Neuronal stem cell (in vitro differentiated cells): ENCODE measurements around the gene NOG.

Source experiments
- DNase-seq: peaks from one replicate; pipeline ENCODE4 v3.0.0-alpha.2; 2013; ENCODE audit warnings: low spot score
- H2AFZ ChIP-seq: one replicate; pipeline ENCODE4 v1.6.1; 2013; ENCODE audit warnings: mild to moderate bottlenecking, low read length, inconsistent platforms
- H2AK5ac ChIP-seq: 2 replicates; pipeline ENCODE4 v1.6.1; 2013; ENCODE audit warnings: low read depth, mild to moderate bottlenecking, inconsistent platforms, low read length, moderate library complexity, mixed read lengths
- H2BK120ac ChIP-seq: 2 replicates; pipeline ENCODE4 v1.6.1; 2013; ENCODE audit warnings: low read depth, mild to moderate bottlenecking, inconsistent platforms, low read length, moderate library complexity, mixed read lengths
- H2BK12ac ChIP-seq: one replicate; pipeline ENCODE4 v1.6.1; 2013; ENCODE audit warnings: low read length, inconsistent platforms
- H2BK15ac ChIP-seq: 2 replicates; pipeline ENCODE4 v1.6.1; 2013; ENCODE audit warnings: mild to moderate bottlenecking, low read length, inconsistent platforms, mixed read lengths
- H2BK5ac ChIP-seq: one replicate; pipeline ENCODE4 v1.6.1; 2013; ENCODE audit warnings: inconsistent platforms, mild to moderate bottlenecking, low read length, moderate library complexity
- H3K14ac ChIP-seq: one replicate; pipeline ENCODE4 v1.6.1; 2013; ENCODE audit warnings: low read length, inconsistent platforms
- H3K18ac ChIP-seq: 2 replicates; pipeline ENCODE4 v1.6.1; 2013; ENCODE audit warnings: low read length, inconsistent platforms
- H3K23ac ChIP-seq: 2 replicates; pipeline ENCODE4 v1.6.1; 2013; ENCODE audit warnings: low read depth, mild to moderate bottlenecking, mixed read lengths, low read length, inconsistent platforms; ENCODE audit not compliant: poor library complexity
- H3K27ac ChIP-seq: replicated peaks from 3 replicates; pipeline ENCODE4 v1.5.1; 2013; ENCODE audit warnings: low read length, inconsistent platforms
- H3K27me3 ChIP-seq, 3 experiments: 2 replicates each; pipeline ENCODE4 v1.6.1; 2013; ENCODE audit warnings: low read length in 3 of 3, mild to moderate bottlenecking in 2 of 3, inconsistent platforms in 1 of 3, low read depth in 1 of 3, mixed read lengths in 1 of 3, moderate library complexity in 1 of 3; ENCODE audit not compliant: control insufficient read depth in 3 of 3, insufficient read depth in 3 of 3
- H3K36me3 ChIP-seq, 2 donors: replicated peaks in 1 of 2; 2 replicates each; pipeline ENCODE4 v1.6.1; 2013; ENCODE audit warnings: low read length in 2 of 2; ENCODE audit not compliant: control insufficient read depth in 2 of 2, insufficient read depth in 2 of 2
- H3K4ac ChIP-seq: 2 replicates; pipeline ENCODE4 v1.6.1; 2013; ENCODE audit warnings: inconsistent platforms, mild to moderate bottlenecking, low read length, moderate library complexity
- H3K4me1 ChIP-seq, 2 donors: 1 replicate in 1 of 2; 2 replicates in 1 of 2; pipeline ENCODE4 v1.6.1; 2013; ENCODE audit warnings: low read length in 2 of 2, low read depth in 1 of 2; ENCODE audit not compliant: control insufficient read depth in 2 of 2, insufficient read depth in 1 of 2
- H3K4me2 ChIP-seq: one replicate; pipeline ENCODE4 v1.6.1; 2013; ENCODE audit warnings: mild to moderate bottlenecking, low read length, inconsistent platforms; ENCODE audit not compliant: insufficient read depth, poor library complexity, severe bottlenecking
- H3K4me3 ChIP-seq, 2 donors: 2 replicates each; pipeline ENCODE4 v1.5.1; 2013; ENCODE audit warnings: low read length in 2 of 2, mild to moderate bottlenecking in 2 of 2, inconsistent platforms in 1 of 2, moderate library complexity in 1 of 2
- H3K79me1 ChIP-seq: one replicate; pipeline ENCODE4 v1.6.1; 2013; ENCODE audit warnings: low read depth, mild to moderate bottlenecking, inconsistent platforms, low read length, moderate library complexity
- H3K9ac ChIP-seq: one replicate; pipeline ENCODE4 v1.6.1; 2013; ENCODE audit warnings: mild to moderate bottlenecking, low read depth, low read length, inconsistent platforms; ENCODE audit not compliant: poor library complexity
- H3K9me3 ChIP-seq, 2 donors: replicated peaks in 1 of 2; 2 replicates each; pipeline versions ENCODE3 to v1.6.1; 2013; ENCODE audit warnings: low read length in 2 of 2, mild to moderate bottlenecking in 2 of 2, inconsistent platforms in 1 of 2, low read depth in 1 of 2, mixed read lengths in 1 of 2, moderate library complexity in 1 of 2; ENCODE audit not compliant: control insufficient read depth in 2 of 2, insufficient read depth in 1 of 2
- H4K8ac ChIP-seq: one replicate; pipeline ENCODE4 v1.6.1; 2013; ENCODE audit warnings: low read depth, mild to moderate bottlenecking, inconsistent platforms, low read length, moderate library complexity
- H4K91ac ChIP-seq: one replicate; pipeline ENCODE4 v1.6.1; 2013; ENCODE audit warnings: low read length, low read depth, mild to moderate bottlenecking, inconsistent platforms; ENCODE audit not compliant: poor library complexity
- WGBS, 2 donors: extraction: QIAGEN DNeasy Blood & Tissue Kit; methylation state at CpG; one replicate each; pipeline ENCODE4 v1.1.7; 2013; ENCODE audit warnings: missing lambda C conversion rate in 2 of 2, mixed read lengths in 1 of 2; ENCODE audit not compliant: insufficient read length in 2 of 2, insufficient replicate concordance in 1 of 2; ENCODE audit errors: extremely low coverage in 2 of 2; 5-methylcytosine and 5-hydroxymethylcytosine counted together

The NOG gene

GRCh38 chr17:56594320-56595107 lies 1.0 kb downstream of the NOG start:
- H4K8ac ChIP-seq = no peak overlapping the region
- H3K27ac ChIP-seq = peak overlapping the region; percentile 87
- no peak overlapping the region for H4K91ac ChIP-seq
- H2BK5ac ChIP-seq = peak overlapping the region; percentile 85
- H2BK15ac ChIP-seq = peak overlapping the region; percentile 51
- peak; percentile 48 for DNase-seq
- WGBS, 2 donors = no CpG with 5 or more reads among the region's 61 CpGs
- peak overlapping the region; percentile 32 to 87 for H3K4me3 ChIP-seq
- peak overlapping the region; percentile 95 for H2BK12ac ChIP-seq
- H3K4ac ChIP-seq = no peak overlapping the region
- peak overlapping the region; percentile 89 for H2BK120ac ChIP-seq
- peak overlapping the region; percentile 94 for H3K18ac ChIP-seq
- H3K79me1 ChIP-seq = peaks cover 3% of the 10 kb centered on the region
- H3K9me3 ChIP-seq = no peaks in the 10 kb centered on the region
- H2AK5ac ChIP-seq = peak overlapping the region; percentile 37
- peaks cover 9 to 11% of the 10 kb centered on the region in 2 donors for H3K4me1 ChIP-seq
- no peaks in the 10 kb centered on the region for H3K36me3 ChIP-seq
- peak overlapping the region; percentile 88 for H3K9ac ChIP-seq
- peak overlapping the region; percentile 86 for H3K14ac ChIP-seq
- peak overlapping the region; percentile 97 for H2AFZ ChIP-seq
- H3K27me3 ChIP-seq = peaks cover 0 to 79% (median 3%) of the 10 kb centered on the region in 3 experiments
- peak overlapping the region; percentile 87 for H3K4me2 ChIP-seq
- peak overlapping the region; percentile 77 for H3K23ac ChIP-seq

DNA sequence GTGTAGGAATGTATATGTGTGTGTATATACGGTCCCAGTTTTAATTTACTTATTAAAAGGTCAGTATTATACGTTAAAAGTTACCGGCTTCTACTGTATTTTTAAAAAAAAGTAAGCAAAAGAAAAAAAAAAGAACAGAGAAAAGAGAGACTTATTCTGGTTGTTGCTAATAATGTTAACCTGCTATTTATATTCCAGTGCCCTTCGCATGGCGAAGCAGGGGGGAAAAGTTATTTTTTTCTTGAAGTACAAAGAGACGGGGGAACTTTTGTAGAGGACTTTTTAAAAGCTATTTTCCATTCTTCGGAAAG lies 1.6 kb downstream of the NOG start:
- Histone ChIP-seq H3K14ac (no peak overlapping the region), H3K4me1 (peaks cover 9 to 11% of the 10 kb centered on the region in 2 donors), H3K18ac (no peak overlapping the region), H3K27me3 (peaks cover 0 to 82% (median 3%) of the 10 kb centered on the region in 3 experiments), H4K8ac (no peak overlapping the region), H3K23ac (no peak overlapping the region), H4K91ac (no peak overlapping the region), H3K79me1 (peaks cover 3% of the 10 kb centered on the region), H3K4me2 (no peak overlapping the region), H2BK12ac (no peak overlapping the region), H3K4me3 (no peak overlapping the region), H3K9me3 (no peaks in the 10 kb centered on the region), H3K27ac (no peak overlapping the region), H2BK120ac (no peak overlapping the region), H3K9ac (no peak overlapping the region), H2BK5ac (no peak overlapping the region), H3K36me3 (no peaks in the 10 kb centered on the region), H2AK5ac (no peak overlapping the region), H2BK15ac (no peak overlapping the region), H3K4ac (no peak overlapping the region), H2AFZ (no peak overlapping the region)
- DNase-seq = no peak
- WGBS, 2 donors = no CpG with 5 or more reads among the region's 7 CpGs

- WGBS, 2 donors = no CpG with 5 or more reads among the region's 43 CpGs
- Histone ChIP-seq H2BK5ac (peak overlapping the region; percentile 44), H3K4me1 (peaks cover 9 to 11% of the 10 kb centered on the region in 2 donors), H3K79me1 (peaks cover 3% of the 10 kb centered on the region), H3K14ac (no peak overlapping the region), H3K4me3 (peak overlapping the region in 1 of 2 donors; percentile 80), H2AFZ (no peak overlapping the region), H3K27ac (peak overlapping the region; percentile 26), H3K4me2 (peak overlapping the region; percentile 91), H2BK15ac (no peak overlapping the region), H3K4ac (no peak overlapping the region), H3K9ac (peak overlapping the region; percentile 63), H4K8ac (no peak overlapping the region), H3K18ac (peak overlapping the region; percentile 85), H3K36me3 (no peaks in the 10 kb centered on the region), H2AK5ac (no peak overlapping the region), H2BK12ac (no peak overlapping the region), H3K27me3 (peaks cover 0 to 75% (median 3%) of the 10 kb centered on the region in 3 experiments), H3K9me3 (no peaks in the 10 kb centered on the region), H3K23ac (no peak overlapping the region), H4K91ac (no peak overlapping the region), H2BK120ac (no peak overlapping the region)
- DNase-seq = peak; percentile 77
Measured at GRCh38 chr17:56595831-56596690, 2.6 kb downstream of the NOG start.
